GDM1 (cell line): Measurements from ENCODE around the gene GAK.

Source experiments
- DNase-seq: peaks from one replicate; lab custom pipeline; 2025; lab: John Stamatoyannopoulos, UW

Gene GAK

DNA sequence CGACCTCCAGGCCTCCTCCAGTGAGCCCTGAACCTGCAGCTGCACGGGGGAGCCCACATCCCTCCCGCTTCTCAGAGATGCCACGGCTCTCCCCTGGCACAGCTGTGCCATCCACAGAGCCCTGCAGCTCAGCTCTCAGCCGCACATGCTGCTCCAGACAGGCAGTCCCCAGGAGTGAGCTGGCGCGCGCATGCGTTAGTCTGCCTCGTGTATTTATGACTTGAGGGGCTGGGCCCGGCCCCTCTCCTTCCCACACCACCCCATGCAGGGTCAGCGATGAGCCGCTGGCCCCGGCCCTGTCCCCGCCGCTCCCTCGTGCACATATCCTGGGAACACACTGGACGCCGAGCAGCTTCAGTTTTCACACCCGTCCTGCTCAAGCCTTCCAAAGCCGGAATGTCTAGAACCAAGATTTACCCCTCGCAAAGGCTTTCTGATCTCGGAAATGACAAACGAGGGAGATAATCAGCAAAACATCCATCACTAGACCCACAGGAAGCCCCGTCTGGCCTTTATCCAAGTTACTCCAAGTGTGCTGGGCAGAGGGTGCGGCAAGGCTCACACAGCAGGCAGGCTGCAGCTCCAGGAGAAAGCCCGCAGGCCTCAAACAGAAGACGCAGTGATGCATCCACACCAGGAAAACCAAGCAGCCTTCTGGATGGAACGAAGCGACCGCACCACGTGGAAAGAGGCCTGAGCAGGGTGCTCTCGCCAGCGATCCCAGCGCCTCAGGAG is 24.3 kb downstream of the GAK start:
- no peak for DNase-seq

DNA sequence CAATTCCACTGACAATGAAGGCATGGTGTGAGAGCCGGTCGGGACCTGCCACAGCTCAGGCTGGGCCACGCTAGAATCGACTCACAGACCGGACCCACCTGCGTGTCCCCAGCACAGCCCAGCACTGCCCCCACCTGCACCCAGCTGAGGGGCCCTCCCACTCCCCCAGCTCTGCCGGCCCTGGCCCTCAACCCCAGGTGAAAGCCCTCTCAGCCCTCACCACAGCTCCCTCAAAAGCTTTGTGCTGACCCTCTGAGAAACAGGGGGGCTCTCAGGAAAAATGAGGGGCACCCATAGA is 25.1 kb downstream of the GAK start:
- DNase-seq, result no peak

DNA sequence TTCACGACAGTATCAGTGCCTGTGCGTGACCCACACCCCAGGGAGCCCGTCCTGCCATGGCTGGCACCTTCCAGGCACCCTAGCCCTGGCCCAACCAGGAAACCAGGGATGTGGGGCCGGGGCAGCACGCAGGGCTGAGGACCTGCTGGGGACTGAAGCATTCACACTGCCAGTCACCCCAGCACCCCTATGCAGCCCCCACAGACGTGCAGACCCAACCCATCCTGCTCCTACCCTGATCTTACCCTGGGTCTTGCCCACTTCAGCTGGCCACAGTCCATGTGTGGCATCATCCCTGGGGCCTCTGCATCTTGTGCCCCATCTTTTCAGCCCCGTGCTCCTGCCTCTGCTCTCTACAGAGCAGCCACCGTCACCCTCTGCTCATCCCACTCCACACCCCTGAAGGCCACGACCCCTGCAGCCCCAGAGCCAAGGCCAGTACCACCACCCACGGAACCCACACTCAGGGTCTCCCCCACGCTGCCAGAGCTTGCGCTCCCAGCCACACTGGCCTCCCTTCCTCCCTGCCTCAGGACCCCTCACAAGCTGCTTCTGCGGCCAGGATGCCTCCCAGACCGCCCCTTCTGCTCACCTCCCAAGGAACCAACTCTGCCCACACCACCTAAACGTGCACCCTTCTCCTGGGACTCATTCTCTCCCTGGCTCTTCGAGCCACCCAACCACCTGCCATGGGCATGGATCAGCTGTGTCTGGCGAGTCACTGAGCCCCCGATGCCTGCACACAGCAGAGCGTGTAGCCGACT is 25.6 kb downstream of the GAK start:
- no peak for DNase-seq

DNA sequence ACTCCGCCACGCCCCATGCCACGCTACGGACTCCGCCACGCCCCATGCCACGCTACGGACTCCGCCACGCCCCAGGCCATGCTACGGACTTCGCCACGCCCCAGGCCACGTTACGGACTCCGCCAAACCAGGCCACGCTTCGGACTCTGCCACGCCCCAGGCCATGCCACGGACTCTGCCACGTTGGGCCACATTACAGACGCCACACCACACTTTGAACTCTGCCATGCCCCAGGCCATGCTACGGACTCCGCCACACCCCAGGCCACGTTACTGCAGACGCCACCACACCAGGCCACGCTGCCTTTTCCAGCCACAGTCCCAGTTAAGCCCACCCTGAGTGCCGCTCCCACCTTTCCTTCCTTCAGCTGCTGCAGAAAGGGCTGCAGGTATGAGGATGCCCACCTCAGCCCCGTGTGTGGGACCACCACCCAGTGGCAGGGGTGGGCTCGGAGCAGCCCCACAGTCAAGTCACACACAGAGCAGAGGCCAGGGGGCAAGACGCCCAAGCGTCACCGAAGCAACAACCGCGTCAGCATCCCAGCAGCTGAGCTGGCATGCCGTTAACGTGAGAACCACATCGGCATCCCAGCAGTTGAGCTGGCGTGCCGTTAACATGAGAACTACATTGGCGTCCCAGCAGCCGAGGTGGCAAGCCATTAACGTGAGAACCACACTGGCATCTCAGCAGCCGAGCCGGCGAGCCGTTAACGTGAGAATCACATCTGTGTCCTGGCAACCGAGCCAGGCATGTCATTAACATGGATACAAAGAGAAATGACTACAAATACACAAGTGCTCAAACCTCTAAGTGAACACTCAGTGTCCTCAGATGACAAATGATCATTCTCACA is 26.4 kb downstream of the GAK start:
- DNase-seq, result no peak

DNA sequence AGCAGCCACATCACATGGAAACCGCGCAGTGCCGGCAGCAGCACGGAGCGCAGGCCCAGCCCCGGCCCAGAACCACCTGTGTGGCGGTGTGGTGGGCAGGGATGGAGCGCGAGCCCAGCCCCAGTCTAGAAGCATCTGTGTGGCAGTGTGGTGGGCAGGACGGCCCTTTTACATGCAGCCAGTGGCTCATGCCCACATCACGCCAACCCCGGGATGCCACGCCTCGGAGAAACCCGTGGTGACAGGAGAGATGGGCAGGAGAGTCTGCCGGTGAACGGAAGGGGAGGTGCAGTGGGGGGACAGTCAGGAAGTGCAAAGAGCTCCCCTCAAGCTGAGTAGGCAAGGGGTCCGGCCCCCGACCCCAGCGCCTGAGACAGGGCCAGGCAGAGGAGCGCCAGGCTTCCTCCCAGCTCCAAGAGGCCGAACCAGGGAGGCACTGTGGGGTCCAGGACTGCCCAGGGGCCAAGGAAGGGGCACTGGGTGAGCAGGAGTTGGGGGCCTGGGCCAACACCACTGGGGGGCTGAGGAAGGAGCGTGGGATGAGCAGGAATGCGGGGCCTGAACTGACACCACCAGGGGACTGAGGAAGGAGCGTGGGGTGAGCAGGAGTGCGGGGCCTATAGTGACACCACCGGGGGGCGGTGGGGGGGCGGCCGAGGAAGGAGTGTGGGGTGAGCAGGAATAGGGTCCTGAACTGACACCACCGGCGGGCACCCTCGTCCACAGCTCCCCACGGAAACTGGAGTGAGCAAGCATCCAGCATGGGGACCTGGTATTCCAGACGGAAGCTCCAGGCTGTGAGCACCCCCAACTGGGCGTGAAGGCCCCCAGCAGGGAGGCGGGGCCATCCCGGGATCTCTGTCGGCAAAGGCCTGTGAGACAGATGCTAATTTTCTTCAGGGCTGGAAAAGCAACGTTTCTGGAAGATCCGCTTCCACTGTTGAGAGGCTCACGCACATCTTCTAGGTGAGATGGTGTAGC is 28.8 kb downstream of the GAK start:
- DNase-seq, result no peak

DNA sequence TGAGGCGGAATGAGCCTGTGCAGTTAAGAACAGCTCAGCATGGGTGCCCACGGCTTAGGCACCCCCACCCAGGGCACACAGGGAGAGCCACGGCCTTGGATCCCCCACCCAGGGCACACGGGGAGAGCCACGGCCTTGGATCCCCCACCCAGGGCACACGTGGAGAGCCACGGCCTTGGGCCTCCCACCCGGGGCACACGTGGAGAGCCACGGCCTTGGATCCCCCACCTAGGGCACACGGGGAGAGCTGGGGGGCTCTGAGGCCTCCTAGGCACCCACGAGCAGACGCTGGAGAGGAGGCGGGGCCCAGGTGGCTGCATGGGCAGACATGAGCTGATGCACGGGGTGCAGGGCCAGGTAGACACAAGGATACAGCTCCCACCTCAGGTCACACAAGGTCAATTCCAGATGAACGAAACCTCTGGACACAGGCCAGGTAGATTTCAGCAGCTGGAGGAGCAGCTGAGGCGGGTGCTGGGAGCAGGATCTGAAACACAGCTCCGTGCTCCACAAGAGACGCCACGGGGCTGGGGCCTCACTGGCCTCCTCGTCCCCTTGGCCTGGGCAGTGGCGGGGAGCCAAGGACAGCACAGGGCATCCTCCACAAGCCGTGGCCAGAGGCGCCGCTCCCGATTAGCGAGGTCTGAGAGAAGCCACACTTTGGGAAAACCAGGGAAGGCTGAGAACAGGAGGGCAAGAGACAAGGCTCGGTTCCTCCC is 30.8 kb downstream of the GAK start:
- DNase-seq, result no peak

DNA sequence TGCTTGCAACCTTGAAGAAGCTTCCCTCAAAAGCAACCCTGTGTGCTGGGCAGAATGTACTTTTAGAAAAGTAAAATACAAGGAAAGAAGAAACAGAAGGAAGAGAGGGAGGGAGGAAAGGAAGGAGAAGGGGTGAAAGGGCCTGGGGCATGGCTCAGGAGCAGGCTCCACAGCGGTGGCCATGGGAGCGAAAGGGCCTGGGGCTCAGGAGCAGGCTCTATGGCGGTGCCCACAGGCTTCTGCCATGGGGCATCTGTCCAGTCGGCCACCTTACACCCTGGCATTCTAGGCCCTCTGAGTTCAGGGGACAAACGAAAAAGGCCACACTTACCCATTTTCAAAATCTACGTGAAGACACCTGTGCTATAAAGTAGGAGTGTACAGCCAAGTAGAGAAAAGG is 31.4 kb downstream of the GAK start:
- DNase-seq, result no peak

DNA sequence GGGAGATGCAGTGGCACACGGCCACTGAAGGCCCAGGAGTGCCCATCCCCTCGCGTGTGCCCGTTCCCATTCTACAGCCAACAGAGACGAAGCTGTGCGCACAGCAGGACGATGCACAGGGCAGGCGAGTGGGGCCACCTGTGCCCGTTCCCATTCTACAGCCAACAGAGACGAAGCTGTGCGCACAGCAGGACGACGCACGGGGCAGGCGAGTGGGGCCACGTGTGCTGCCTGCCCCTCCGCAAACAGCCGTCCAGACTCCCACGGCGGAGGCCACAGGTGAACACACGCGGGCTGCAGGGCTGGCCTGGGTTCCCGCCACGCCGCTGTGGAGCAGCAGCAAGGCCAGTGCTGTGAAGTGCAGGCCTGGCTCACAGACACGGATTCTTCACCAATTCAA is 32.0 kb downstream of the GAK start:
- DNase-seq, result no peak

DNA sequence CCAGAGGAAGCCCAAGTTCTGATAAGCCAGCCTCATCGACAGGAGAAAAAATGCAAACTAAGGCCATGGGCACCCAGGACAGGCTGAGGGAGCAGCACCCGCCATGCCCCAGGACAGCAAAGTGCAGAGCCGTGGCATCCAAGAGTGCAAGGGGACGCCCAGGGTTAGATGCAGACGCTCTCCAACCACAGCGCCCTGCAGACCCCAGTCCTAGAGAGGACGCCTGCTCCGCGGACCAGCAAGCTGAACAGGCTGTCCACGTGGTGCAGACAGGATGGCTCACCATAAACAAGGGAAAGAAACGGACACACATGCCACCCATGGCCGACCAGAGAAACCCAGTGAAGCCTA is 32.6 kb downstream of the GAK start:
- DNase-seq, result no peak

DNA sequence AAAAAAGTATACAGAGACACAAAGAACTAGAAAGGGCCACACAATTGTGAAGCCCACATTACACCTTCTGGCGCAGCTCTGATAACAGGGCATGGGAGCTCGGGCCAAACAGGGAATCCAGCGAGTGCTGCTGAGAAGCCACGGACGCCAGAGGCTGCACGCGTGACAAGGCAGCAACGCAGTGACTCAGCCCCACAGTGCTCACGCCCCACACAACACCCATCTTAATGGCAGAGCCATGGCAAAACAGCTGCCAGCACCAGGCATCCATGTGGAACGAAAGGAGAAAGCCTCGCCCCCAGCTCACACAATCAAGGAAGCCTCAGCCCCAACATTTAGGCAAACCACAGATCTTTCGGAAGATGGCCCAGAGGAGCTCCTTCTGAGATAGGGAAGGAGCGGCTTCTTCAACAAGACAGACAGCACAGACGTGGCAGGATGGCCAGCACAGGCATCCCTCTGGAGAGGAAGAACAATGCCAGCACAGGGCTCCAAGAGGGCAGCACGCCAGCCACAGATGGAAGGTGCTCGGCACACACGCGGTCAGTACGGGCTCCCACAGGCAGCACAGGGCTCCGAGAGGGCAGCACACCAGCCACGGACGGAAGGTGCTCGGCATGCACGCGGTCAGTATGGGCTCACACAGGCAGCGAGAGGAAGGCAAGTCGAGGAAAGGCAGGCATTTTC is 33.1 kb downstream of the GAK start:
- no peak for DNase-seq

DNA sequence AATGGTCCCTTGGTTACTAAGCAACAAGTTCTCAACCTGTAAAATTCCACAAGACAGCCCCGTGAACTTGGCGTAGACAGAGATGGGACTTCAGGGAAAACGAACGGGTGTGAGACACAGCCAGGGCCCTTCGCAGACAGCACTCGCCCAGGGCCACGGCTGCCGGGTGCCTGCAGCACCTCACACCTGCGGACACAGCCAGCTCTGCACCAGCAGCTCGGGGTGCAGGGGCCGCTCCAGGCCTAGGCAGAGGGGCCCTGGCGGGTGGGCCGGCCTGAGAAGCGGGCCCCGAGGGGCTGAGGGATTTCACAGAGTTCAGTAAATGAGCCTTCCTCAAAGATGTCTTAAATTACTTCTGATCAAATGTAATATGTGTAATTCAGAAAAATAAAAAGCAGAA is 34.0 kb downstream of the GAK start:
- no peak for DNase-seq

DNA sequence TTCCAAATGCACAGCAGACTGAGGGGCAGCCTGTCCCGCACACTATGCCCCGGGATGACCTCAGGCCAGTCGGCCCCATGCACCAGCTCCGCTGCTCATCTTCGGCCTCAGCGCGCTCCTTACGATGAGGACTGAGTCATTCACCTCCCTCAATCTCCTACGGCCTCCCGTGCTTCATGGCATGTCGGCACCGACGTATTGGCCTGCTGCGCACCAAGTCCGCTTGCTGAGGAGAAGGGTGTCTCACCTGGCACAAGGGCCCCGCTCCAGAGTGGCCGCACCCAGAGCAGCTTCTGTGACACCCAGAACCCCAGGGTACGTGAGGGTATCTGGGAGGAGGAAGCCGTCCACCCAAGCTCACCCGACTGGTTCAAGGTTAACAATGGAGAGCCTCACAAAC is 35.5 kb downstream of the GAK start:
- DNase-seq, result no peak

DNA sequence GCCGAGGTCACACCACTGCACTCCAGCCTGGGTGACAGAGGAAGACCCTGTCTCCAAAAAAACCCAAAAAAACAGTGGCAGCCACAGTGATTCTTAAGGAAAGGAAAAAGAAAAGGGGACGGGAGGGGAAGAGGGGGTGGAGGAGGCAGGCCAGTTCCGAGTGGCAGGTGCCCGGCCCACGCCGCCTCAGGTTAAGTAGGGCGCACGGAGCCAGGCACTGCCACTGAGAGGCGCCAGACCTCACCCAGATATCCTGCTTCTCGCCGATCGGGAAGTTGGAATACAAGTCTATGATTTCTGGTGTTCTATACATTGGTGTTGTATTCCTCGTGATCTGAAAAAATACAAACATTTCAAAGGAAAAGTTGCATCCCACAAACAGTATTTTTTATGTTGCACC is 35.9 kb downstream of the GAK start:
- DNase-seq, result no peak

DNA sequence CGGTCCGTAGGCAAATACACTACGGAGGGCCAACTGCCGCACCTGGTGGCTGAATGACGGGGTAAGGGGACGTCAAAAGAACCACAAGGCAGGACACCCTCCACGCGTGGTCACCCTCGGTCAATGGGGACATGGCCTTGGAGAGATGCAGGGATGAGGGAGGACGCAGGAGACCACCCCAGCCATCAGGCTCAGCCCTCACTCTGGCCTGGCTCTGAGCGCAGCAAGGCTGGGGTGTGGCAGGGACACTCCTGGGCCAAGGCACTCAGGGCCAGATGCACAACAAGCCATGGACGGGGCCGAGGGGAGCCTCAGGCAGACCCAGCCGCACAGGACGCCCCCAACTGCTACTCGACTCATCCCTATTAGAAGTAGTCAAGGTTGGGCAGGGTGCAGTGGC is 36.5 kb downstream of the GAK start:
- DNase-seq, result no peak

DNA sequence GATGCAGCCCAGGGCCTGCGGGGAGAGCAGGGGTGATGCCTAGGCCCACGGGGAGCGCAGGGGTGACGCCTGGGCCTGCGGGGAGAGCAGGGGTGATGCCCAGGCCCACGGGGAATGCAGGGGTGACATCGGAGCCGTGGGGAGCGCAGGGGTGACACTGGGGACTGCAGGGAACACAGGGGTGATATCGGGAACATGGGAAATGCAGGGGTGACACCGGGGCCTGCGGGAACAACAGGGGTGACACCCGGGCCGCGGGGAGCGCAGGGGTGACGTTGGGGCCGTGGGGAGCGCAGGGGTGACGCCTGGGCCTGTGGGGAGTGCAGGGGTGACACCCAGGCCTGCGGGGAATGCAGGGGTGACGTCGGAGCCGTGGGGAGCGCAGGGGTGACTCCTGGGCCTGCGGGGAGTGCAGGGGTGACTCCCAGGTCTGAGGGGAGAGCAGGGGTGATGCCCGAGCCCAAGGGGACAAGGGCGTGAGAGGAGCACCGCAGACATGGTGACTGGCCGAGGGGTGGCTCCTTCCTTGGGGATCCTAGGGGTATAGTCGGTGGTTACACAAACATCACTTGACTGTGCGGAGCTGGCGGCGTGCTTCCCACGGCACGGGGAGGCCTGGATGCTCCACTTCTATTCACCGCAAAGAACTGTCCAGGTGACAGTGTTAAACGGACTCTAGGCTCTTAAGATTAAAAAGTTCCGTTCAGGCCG is 38.0 kb downstream of the GAK start:
- DNase-seq, result no peak

DNA sequence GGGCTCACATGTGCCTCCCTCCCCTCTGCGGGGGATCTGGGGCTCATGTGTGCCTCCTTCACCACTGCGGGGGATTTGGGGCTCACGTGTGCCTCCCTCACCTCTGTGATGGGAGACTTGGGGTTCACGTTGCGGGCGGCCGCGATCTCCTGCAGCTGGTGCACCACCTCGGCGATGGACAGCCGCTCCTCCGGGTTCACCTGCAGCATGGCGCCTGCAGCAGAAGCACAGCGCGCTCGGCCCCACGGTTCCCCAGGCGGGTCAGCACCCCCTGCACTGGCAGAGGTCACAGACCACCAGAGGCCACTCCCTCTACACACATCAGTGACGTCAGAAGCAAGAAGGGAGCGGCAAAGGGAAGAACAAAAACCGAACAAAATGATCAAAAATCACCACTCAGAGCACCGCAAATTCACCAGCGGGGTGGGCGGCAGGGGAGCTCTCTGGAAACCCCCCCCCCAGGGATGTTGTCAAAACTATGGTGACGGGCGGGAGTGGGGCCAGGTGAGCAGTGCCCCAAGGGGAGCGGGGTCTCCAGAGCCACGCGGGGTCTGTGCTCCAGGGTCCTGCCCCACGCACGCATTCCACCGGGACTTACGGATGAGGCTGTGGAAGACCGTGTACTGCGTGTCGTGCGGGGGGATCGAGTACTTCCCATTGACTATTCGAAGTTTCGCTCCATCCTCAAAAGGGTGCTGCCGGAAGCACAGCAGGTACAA is 38.7 kb downstream of the GAK start:
- DNase-seq, result no peak

DNA sequence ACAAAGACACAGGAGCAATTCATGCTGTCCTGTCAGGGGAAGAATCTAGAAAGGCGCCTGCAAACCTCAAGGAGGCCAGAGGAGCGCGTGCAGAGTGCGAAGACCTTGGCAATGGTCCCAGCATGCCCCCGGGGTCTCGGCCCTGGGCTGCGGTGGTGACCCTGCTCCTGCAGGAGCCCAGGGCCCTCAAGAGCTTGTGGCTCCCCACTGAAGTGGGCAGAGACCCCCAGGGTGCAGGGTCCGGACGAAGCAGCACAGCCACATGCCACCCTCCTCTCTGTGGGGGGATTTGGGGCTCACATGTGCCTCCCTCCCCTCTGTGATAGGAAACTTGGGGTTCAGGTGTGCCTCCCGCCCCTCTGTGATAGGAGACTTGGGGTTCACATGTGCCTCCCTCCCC is 39.3 kb downstream of the GAK start:
- DNase-seq, result no peak

DNA sequence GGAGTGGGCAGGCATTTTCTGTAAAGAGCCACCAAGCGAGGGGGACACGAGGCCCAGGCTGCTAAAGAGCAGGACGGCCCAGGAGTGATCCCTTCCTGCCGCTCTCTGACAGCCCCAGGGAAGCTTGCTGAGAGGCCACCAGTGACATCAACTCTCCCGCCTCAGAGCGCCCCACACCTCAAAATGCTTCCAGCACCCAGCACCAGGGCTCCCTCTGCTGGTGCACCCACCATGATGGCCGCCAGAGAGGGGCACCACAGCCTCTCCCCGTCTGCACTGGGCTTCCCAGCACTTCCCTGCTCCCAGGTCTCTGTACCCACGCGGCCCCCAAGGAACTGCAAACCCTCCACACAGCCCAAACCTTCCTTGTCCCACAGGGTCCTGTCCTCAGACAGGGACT is 40.4 kb downstream of the GAK start:
- no peak for DNase-seq

DNA sequence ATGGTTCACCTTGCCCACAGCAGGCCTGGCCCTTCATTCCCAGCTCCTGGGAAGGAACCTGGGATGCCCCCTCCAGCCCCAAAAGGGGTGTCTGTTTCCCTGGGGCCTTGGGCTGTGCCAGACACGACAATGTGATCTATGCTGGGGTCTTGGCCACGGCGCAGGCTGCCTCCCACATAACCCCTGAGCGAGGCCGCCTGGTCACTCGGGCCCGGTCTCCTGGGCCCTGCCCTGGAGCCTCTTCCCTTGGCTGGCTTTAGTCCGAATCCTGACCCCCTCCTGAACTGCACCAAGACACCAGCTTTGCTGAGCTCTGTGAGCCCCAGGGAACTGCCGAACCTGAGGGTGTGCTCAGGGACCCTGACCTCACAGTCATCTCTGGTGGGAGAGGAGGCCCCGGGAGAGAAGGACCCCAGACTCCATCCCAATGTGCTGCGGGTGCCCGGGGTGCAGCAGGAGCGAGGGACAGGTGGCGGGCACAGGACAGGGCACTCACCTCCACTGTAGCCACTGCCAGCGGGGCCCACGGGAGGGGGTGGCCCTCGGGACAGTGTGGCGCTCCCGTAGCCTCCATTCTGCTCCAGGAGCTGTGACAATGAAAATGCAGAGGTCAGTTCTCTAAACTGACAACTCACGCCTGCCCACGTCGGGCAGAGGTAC is 42.0 kb downstream of the GAK start:
- no peak for DNase-seq
